GM19043 (cell line): ENCODE measurements around the gene SNRK.

Source experiments
- ATAC-seq: cut with Tn5 transposase; IDR thresholded peaks from one replicate; pipeline ENCODE4 v1.9.1; 2021; ENCODE audit warnings: low read depth; ENCODE audit not compliant: unreplicated experiment

The SNRK gene

GRCh38 chr3:43286115-43286840 lies at the start of gene SNRK:
Gene SNRK (plus strand): TSS chr3:43286540. CDS start chr3:43303204, 16,664 bp downstream.
- ATAC-seq: peak; percentile 76

- no peak for ATAC-seq
Observed at GRCh38 chr3:43238801-43239200, 47.5 kb upstream of the SNRK start.

GRCh38 chr3:43239755-43240154 lies 46.6 kb upstream of the SNRK start:
- ATAC-seq: no peak

- ATAC-seq: no peak
Observed at GRCh38 chr3:43243590-43244587, 42.5 kb upstream of the SNRK start.

- ATAC-seq: no peak
Observed at GRCh38 chr3:43244694-43245093, 41.6 kb upstream of the SNRK start.

- no peak for ATAC-seq
Observed at GRCh38 chr3:43246976-43247375, 39.4 kb upstream of the SNRK start.

- no peak for ATAC-seq
Observed at GRCh38 chr3:43247561-43248184, 38.7 kb upstream of the SNRK start.

- ATAC-seq: no peak
Observed at GRCh38 chr3:43248185-43248583, 38.2 kb upstream of the SNRK start.

GRCh38 chr3:43248973-43249372 lies 37.4 kb upstream of the SNRK start:
- ATAC-seq: no peak

GRCh38 chr3:43249405-43249804 lies 36.9 kb upstream of the SNRK start:
- no peak for ATAC-seq

- no peak for ATAC-seq
Observed at GRCh38 chr3:43253294-43253693, 33.0 kb upstream of the SNRK start.

GRCh38 chr3:43254125-43254524 lies 32.2 kb upstream of the SNRK start:
- no peak for ATAC-seq

- no peak for ATAC-seq
Observed at GRCh38 chr3:43255662-43256061, 30.7 kb upstream of the SNRK start.

GRCh38 chr3:43256714-43257461 lies 29.5 kb upstream of the SNRK start:
- no peak for ATAC-seq

GRCh38 chr3:43257850-43258249 lies 28.5 kb upstream of the SNRK start:
- no peak for ATAC-seq

GRCh38 chr3:43259626-43260025 lies 26.7 kb upstream of the SNRK start:
- ATAC-seq: no peak

- ATAC-seq: no peak
Observed at GRCh38 chr3:43260412-43260811, 25.9 kb upstream of the SNRK start.

GRCh38 chr3:43262194-43262593 lies 24.1 kb upstream of the SNRK start:
- no peak for ATAC-seq

- ATAC-seq: no peak
Observed at GRCh38 chr3:43266451-43266850, 19.9 kb upstream of the SNRK start.

- ATAC-seq: no peak
Observed at GRCh38 chr3:43266995-43267394, 19.3 kb upstream of the SNRK start.
